NK-92 (cell line): Measurements from ENCODE around the gene SMURF2.
"Not testable (repeated sequence)": the region's sequence is repeated elsewhere in the genome, so short reads cannot be mapped to it uniquely, and the experiment has no call there.

Experiments used
- DNase-seq: peaks from one replicate; lab custom pipeline; 2025; ENCODE audit not compliant: unreplicated experiment; lab: John Stamatoyannopoulos, UW

Gene SMURF2

DNA sequence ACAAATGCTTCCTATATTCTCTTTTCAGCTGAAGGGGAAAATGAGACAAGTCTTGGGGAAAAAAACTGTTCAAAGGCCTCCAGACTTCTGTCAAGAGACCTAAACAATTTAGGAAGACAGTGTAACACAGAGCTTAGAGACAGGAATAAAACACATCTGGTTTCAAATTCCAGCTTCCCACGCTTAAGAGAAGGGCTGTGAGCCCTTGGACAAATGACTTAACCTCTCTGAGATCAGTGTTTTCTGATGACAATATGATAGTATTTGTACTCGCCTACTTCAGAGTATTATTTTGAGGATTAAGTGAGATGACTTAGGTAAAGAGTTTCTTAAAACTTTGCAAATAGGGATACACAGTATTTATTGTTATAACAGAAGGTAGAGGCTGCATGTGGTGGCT is 29.5 kb downstream of the SMURF2 start:
- DNase-seq = no peak

DNA sequence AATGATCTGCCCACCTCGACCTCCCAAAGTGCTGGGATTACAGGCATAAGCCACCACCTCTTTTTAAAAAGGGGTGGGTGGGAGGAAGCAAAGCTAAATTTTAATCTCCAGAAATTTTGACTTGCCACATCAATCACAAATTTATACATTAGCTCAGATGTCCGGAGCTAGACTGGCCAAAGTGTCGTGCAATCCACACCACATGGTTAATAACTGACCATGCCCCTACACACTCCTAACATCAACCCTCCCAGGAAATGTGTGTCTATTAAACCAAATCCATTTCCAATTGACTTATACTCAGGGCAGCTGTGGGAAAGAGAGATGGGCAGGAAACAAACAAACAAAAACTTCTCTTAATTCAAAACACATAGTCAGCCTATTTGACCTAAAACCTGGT is 29.9 kb downstream of the SMURF2 start:
- DNase-seq = no peak

DNA sequence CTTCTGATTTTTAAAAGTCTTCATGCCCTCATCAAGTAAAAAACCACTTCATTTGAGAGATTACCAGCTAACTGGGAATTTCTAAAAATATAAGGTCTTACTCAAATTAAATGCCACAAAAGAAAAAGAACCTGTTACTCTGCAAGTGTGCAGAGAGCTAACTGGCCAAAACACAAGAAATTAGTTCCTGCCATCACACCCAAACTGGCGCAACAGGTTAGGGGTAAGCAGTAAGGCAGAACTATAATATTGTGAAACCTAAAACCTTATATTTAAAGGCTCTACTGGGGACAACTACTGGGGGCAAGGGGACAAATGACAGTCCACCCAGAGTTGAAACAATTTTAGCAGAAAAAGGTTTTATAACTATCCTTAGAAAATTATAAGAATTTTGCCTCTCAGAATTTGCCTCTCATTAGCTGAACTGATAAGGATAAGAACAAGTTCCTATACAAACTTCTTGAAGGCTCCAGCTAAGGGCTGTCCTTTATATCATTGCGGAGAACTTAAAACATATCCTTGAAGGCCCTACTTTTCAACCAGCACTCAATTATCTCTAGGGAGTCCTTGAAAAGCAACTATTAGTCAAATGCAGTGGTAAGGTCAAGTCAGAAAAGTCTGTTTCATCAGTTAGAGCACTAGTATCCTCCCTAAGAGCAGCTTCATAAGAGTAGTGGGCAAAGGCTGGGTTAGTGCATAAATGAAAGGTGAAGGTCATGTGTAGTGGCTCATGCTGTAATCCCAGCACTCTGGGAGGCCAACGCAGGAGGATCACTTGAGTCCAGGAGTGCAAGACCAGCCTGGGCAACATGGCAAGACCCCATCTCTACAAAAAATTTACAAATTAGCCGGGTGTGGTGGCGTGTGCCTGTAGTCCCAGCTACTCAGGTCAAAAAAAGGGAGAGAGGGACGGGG is 31.5 kb downstream of the SMURF2 start:
- no peak for DNase-seq

DNA sequence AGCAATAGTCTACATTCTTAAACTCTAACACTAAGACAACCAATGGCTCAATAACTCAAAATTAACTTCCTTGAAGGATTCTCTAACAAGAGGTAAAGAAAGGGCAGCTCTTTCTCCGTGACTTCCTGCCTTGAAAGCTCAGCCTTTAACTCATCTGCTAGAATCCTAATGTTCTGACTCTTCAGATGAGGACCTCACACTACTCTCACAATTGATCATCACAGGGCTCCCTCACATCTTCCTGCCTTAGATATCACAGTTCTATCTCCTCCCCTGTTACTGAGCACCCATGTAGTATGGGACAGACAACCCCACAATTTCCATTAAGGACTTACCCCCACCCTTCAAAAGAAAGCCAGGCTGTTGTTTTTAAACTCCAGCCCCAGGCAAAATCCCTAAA is 33.5 kb downstream of the SMURF2 start:
- no peak for DNase-seq

DNA sequence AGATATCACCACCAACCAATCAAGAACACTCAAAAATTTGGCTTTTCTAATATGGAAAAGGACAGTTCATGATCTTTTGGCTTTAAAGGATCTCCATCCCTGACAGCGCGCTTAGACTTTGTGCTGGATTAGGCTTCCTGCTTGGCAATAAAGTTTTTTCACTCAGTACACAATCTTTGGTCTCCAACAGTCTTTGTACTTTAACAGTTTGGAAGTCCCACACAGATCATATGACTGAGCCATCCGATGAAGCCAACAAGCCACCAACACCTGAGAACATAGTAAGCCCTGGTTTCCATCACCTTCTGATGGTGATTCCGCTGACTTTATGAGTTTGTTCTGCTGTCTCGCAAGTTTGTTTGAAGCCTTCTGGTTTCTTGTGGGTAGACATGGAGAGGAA is 34.3 kb downstream of the SMURF2 start:
- DNase-seq = no peak

- no peak for DNase-seq
These were observed 35.3 kb downstream of the SMURF2 start for GRCh38 chr17:64626827-64627226.

GRCh38 chr17:64625541-64625940 is 36.6 kb downstream of the SMURF2 start:
- DNase-seq = no peak

DNA sequence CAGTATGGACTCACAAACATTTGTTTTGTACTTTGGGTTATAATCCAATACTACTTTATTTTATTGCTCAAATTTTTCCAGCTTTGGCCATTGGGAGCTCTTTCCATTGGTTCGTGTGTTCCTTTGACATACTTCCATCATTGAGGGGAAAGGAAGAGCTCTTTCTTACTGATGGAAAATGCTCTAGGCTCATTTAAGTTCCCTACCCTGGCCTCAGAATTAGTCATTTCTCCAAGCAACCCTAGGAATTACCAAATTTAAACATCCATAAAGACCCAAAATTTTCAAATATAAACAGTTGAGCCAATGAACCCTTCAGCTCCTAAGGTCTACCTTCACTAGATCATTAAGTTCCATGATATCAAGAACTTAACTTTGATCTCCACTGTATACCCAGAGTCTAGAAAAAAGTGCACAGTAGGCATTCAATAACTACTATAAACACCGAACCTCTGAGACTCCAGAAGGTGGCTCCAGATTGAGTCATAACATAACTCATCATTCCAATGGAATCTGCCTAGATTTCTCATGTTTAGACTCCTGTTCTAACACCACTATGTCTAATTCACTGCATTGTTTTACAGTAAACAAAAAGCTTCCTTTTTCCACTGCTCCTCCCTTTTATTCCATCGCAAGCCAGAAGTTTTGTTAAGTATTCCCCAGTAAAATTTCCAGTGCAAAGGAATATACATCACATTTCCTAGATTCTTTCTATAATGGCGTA is 39.0 kb downstream of the SMURF2 start:
- no peak for DNase-seq

DNA sequence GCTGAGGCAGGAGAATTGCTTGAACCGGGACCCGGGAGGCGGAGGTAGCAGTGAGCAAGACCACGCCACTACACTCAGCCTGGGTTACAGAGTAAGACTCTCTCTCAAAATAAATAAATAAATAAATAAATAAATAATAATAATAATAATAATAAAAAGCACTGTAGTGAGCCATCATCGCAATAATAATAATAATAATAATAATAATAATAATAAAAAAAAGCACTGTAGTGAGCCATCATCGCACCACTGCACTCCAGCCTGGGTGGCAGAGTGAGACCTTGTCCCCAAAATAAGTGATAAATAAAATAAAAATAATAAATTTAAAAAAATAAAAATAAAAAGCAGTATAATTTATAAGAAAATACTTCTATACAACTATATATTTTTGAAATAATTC is 40.3 kb downstream of the SMURF2 start:
- no peak for DNase-seq

GRCh38 chr17:64618848-64619247 is 43.3 kb downstream of the SMURF2 start:
- no peak for DNase-seq

DNA sequence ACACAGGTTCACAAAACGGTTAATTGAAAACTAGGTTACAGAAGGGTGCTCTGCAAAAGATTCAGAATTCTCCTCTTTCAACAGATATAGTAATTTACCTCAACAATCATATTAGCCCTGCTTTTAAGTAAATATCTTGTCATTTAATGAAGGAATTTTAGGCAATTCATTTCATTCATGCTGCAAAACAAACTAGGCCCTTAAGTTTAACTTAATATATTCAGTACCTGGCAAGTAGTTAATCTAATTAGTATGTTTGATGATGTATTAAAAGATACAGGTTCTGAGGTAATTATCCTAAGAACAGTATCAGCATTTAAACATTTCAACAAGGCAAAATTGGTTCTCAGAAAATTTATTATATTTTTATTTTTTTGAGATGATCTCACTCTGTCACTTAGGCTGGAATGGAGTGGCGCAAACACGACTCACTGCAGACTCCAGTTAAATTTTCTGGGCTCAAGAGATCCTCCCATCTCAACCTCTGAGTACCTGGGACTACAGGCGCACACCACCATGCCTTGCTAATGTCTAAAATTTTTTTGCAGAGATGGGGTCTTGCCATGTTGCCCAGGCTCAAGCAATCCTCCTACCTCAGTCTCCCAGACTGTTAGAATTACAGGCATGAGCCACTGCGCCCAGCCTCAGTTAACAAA is 44.9 kb downstream of the SMURF2 start:
- DNase-seq = no peak

- no peak for DNase-seq
These were observed 47.0 kb downstream of the SMURF2 start for GRCh38 chr17:64615028-64615677.

DNA sequence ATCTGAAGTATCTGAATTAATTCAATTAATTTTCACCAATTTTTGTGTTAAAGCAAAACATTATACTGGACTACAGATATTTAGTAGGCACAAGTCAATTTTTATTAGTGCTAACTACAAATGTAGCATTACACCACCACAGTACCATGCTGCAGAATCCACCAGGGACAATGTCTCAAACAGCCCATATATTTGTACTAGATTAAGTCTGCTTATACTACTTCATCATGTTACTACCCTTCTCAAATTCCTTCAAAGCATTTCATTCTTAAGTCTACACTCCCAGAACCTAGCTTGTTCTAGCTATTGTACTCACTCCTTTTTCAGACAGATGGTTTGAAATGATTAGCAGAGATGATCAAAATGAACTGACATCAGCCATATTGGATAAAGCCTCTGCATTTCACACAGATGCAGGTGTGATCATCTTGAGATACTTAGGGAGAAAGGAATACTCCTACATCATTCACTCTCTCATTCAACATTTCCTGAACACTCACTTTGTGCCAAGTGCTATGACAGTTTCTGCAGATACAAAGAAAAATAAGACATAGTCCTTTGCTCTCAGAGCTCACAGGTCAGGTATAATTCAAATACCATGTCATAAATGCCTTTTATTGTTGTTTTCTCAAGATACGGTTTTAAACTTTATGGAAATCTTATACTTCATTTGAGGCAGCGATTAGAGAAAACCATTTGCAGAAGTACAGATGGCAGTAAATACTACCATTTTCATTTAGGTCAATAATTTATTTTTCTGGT is 47.7 kb downstream of the SMURF2 start:
- no peak for DNase-seq

GRCh38 chr17:64611369-64611768 is 50.7 kb downstream of the SMURF2 start:
- DNase-seq = no peak

DNA sequence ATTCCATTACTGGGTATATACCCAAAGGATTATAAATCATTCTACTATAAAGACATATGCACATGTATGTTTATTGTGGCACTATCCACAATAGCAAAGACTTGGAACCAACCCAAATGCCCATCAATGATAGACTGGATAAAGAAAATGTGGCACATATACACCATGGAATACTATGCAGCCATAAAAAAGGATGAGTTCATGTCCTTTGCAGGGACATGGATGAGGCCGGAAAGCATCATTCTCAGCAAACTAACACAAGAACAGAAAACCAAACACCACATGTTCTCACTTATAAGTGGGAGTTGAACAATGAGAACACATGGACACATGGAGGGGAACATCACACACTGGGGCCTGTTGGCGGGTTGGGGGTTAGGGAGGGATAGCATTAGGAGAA is 51.9 kb downstream of the SMURF2 start:
- DNase-seq = not testable (repeated sequence)

GRCh38 chr17:64608571-64608981 is 53.5 kb downstream of the SMURF2 start:
- no peak for DNase-seq

- DNase-seq = no peak
These were observed 54.1 kb downstream of the SMURF2 start for GRCh38 chr17:64607862-64608565.

DNA sequence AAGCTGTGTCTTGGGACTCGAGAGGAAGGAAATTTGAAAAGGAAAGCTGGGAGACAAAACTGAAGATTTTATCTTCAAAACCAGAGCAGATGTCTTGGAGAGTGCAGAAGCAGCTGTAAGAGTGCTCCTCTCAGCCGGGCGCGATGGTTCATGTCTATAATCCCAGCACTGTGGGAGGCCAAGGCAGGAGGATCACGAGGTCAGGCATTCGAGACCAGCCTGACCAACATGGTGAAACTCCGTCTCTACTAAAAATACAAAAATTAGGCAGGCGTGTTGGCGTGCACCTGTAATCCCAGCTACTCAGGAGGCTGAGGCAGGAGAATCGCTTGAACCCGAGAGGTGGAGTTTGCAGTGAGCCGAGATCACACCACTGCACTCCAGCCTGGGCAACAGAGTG is 57.6 kb downstream of the SMURF2 start:
- DNase-seq = not testable (repeated sequence)

- no peak for DNase-seq
These were observed 58.1 kb downstream of the SMURF2 start for GRCh38 chr17:64603987-64604386.

GRCh38 chr17:64599827-64600226 is 62.3 kb downstream of the SMURF2 start:
- no peak for DNase-seq
